Activated naive CD8-positive, alpha-beta T cell treated with anti-CD3 and anti-CD28 coated beads, Interleukin-2, amount 50 U/mL, for 16 hours (primary cell): Measurements from ENCODE around the gene MALRD1.
"Not testable (repeated sequence)": the region's sequence is repeated elsewhere in the genome, so short reads cannot be mapped to it uniquely, and the experiment has no call there.

Experiments
- DNase-seq: peaks from one replicate; pipeline ENCODE4 v3.0.0-alpha.2; 2020; ENCODE audit warnings: low read depth, low spot score

Gene MALRD1

GRCh38 chr10:19706904-19707303 lies 658.3 kb downstream of the MALRD1 start:
- no peak for DNase-seq

GRCh38 chr10:19707376-19707775 lies 658.8 kb downstream of the MALRD1 start:
- no peak for DNase-seq

- DNase-seq, result no peak
Measured at GRCh38 chr10:19708031-19708430, 659.4 kb downstream of the MALRD1 start.

GRCh38 chr10:19710600-19710999 lies 662.0 kb downstream of the MALRD1 start:
- no peak for DNase-seq

GRCh38 chr10:19713159-19713558 lies 664.6 kb downstream of the MALRD1 start:
- no peak for DNase-seq

GRCh38 chr10:19713800-19714525 lies 665.4 kb downstream of the MALRD1 start:
- no peak for DNase-seq

GRCh38 chr10:19719284-19719683 lies 670.7 kb downstream of the MALRD1 start:
- no peak for DNase-seq

GRCh38 chr10:19724287-19724686 lies 675.7 kb downstream of the MALRD1 start:
- no peak for DNase-seq

GRCh38 chr10:19728376-19728775 lies 679.8 kb downstream of the MALRD1 start:
- no peak for DNase-seq

- no peak for DNase-seq
Measured at GRCh38 chr10:19728964-19729363, 680.4 kb downstream of the MALRD1 start.

- no peak for DNase-seq
Measured at GRCh38 chr10:19730167-19730906, 681.7 kb downstream of the MALRD1 start.

GRCh38 chr10:19730907-19731217 lies 682.3 kb downstream of the MALRD1 start:
- no peak for DNase-seq

GRCh38 chr10:19731560-19731959 lies 683.0 kb downstream of the MALRD1 start:
- no peak for DNase-seq

- no peak for DNase-seq
Measured at GRCh38 chr10:19738440-19738839, 689.8 kb downstream of the MALRD1 start.

- DNase-seq, result not testable (repeated sequence)
Measured at GRCh38 chr10:19739232-19739631, 690.6 kb downstream of the MALRD1 start.

GRCh38 chr10:19742144-19742543 lies 693.5 kb downstream of the MALRD1 start:
- DNase-seq, result not testable (repeated sequence)

GRCh38 chr10:19745672-19746071 lies 697.1 kb downstream of the MALRD1 start:
- DNase-seq, result no peak

GRCh38 chr10:19749185-19749729 lies 700.7 kb downstream of the MALRD1 start:
- no peak for DNase-seq

GRCh38 chr10:19750972-19751371 lies 702.4 kb downstream of the MALRD1 start:
- no peak for DNase-seq

- no peak for DNase-seq
Measured at GRCh38 chr10:19756919-19757318, 708.3 kb downstream of the MALRD1 start.

GRCh38 chr10:19762026-19762425 lies 713.4 kb downstream of the MALRD1 start:
- no peak for DNase-seq

GRCh38 chr10:19764111-19764510 lies 715.5 kb downstream of the MALRD1 start:
- DNase-seq, result no peak

GRCh38 chr10:19767876-19768275 lies 719.3 kb downstream of the MALRD1 start:
- no peak for DNase-seq
